Stimulated activated CD4-positive, alpha-beta T cell treated with anti-CD3 and anti-CD28 coated beads, Interleukin-15, amount 100 ng/mL, for 24 hours (primary cell): ENCODE results near the gene LYRM4.
"Not testable (repeated sequence)": the region's sequence is repeated elsewhere in the genome, so short reads cannot be mapped to it uniquely, and the experiment has no call there.

Experiments
- DNase-seq: peaks from one replicate; pipeline ENCODE4 v3.0.0-alpha.2; 2020

LYRM4 gene

DNA sequence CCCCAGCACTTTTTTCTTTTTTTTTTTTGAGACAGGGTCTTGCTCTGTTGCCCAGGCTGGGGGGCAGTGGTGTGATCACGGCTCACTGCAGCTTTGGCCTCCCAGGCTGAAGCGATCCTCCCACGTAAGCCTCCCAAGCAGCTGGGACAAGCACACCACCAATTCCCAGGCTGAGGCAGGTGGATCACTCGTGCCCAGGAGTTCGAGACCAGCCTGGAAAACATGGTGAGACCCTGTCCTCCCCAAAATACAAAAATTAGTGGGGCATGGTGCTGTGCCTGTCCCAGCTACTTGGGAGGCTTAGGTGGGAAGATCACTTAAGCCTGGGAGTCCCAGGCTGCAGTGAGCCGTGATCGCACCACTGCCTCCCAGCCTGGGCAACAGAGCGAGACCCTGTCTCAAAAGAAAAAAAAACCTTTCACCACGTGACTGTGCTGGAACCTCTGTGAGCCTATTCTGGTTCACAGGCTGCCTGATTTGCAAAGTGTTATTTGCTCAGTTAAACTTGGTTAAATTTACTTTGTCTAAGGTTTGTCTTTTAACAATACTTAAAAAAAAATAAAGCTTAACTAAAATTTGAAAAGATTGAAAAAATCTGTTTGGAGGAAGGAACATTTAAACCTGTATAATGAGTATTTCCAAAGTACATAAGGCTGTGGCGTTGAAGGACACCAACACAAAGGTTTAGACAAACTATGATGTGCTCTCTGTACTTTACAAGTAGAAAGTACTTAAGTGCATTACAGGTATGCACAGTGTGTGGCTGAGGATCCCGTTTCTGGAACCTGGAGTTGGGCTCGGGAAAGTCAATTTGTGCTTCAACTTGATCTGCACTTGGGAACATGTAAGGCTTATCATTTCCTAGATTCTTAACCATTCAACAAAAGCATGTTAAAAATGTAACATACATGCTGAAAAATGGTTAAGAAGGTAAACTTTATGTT is 120.7 kb downstream of the LYRM4 start:
- no peak for DNase-seq

DNA sequence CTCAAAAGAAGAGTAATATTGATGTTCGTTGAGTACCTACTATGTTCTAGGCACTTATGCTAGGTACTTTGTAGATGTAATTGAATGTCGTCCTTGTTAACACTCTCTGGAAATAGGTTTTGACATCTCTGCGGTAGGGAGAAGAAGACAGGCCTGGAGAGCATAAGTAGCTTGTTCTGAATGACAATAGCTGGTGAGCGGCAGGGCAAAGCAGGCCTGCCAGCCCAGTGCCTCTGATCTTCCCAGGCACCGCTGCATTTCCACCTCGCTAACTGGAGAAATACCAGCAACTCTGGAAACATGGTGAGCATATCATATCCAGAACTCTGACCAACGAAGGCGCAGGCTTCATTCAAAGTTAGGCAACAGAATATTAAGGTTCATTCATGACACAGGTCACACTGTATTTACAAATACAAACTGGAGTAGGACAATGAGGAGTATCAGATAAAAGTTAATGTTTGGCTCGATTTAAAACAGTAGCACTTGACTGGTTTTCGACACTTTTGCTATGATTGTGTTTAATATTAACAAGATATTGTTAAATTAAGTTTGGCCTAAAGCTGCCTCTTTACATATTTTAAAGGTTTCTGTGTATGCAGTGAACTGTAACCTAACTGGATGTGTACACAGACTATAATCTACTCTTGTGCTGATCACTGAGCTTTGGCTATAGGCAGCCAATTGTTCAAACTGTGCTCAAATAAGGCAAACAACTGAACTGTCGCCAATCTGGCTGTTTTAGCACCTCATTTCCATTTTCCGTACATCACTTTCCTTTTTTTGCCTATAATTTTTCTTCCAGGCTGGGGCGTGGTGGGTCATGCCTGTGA is 121.5 kb downstream of the LYRM4 start:
- DNase-seq = no peak

GRCh38 chr6:5136851-5137250 is 123.9 kb downstream of the LYRM4 start:
- no peak for DNase-seq

- DNase-seq = peak; percentile 52
Observed at GRCh38 chr6:5135788-5136376, 124.9 kb downstream of the LYRM4 start.

- no peak for DNase-seq
Observed at GRCh38 chr6:5133943-5134342, 126.8 kb downstream of the LYRM4 start.

DNA sequence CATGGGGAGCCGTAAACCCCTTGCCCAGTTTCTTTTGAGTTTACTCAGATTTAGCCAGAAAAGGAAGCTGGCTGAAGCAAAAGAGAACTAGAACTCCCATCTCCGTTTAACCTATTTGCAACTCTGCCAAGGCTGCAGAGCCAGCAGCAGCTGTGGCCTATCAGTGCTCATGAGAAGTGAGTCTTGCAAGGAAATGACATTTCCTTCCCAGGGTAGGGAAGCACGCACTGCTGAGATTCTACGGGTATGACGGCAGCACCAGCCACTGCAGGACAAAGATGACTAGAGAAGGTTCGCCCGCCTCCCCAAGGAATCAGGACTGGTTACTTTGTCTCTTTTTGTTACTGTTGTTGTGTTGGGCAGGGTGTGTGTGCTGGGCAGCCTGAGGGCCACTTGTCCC is 128.0 kb downstream of the LYRM4 start:
- no peak for DNase-seq

DNA sequence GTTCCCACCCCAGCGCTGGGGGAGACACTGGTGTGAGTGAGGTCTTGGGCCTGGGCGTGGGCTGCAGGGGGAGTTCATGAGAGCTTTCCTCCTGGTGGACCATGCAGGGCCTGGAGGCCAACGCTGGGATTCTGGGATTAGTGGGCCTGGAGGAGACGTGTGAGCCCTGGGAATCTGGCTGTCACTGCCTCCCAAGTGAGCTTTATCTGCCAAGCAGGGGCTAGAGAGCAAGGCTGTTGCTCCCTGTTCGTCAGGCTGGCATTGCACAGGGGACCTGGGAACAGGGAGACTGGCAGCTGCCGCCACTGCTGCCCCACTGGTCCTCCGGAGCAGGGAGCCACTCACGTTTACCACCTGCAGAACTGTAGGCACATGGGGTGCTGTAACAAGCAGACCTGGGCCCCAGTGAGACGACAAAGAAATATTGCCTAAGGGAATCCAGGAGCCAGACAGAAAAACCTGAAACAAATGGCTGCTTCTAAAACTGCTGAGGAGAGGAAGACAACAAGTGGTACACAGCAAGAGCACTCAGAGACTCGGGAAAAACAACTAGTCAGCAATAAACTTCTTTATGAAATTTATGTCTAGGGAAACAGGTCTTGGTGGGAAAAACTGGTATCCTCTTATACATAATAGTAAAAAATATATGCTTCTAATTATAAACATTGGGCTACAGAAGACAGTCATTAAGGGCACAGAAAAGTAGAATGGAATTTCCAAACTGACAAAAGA is 130.4 kb downstream of the LYRM4 start:
- no peak for DNase-seq

GRCh38 chr6:5128351-5128750 is 132.4 kb downstream of the LYRM4 start:
- DNase-seq = no peak

- no peak for DNase-seq
Observed at GRCh38 chr6:5127106-5127687, 133.6 kb downstream of the LYRM4 start.

DNA sequence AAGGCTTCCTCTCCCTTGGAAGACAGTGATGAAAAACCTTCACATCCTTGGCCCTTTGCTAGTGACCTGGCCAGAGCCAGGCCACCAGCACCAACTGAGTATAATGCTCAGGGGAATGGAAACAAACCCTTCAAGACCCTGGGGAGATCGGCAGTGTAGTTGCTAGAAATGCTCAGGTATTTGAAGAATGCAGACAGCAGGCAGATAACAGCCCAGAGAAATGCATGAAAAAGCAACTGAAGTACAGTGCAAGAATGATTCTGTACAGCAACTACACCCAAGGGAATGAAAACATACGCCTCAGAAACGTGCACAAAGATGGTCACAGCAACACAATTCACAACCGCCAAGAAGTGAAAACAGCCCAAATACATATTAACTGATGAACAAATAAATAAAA is 134.5 kb downstream of the LYRM4 start:
- no peak for DNase-seq

GRCh38 chr6:5125152-5126006 is 135.4 kb downstream of the LYRM4 start:
- DNase-seq = no peak

DNA sequence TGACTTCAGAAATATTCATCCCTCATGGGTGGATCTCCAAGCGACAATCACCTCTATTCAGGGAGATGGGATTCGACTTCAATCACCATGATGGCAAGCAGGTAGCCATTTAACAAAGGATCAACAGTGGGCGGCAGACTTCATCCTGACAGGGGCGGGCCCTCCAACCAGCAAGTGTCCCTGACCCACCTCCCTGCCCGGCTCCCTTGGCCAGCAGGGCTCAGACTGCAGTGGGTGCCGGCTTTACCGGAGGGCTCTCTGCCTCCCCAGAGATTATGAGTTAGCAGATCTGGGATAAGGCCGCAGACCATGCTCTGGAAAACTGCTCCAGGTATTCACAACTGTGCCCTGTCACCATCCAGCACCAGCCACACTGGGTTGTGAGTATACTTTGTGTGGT is 136.2 kb downstream of the LYRM4 start:
- no peak for DNase-seq

DNA sequence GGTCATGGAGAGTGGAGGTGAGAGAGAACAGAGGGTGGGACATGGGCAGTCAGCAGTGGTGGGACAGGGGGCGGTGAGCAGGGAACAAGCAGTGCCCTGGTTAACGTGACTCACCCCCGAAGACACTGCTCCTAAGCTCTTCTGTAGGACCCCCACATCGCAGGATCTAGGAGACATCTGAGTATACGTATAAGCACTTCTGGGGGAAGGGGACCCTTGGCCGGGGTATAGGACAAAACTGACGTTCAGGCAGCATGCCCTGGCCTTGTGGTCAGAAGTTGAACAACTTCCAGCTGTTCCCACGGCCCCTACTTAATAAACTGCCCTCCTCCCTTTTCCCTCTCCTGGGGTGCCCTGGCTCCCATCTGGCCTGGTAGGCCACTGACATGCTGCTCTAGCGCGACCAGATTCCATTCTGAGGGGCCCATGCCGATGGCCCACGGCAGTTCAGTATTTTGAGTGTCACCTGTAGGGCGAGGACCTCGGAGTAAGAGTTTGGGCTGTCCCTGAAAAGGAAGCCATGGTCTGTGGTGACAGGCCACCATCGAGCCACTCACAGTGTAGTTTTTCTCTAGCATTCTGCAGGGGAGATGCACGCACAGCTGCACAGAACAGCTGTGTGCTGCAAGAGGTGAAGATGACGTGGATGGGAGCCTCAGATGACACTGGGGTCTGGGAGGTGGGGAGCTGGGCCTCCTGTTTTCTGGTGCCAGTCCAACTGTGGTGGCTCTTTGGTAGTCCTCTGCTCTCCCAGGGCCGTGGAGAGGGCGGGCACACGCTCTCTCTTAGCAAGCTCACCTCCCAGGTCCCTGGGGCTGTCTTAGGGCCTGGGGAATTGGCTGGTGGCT is 137.2 kb downstream of the LYRM4 start:
- DNase-seq = no peak

GRCh38 chr6:5122504-5123112 is 138.1 kb downstream of the LYRM4 start:
- DNase-seq = no peak

DNA sequence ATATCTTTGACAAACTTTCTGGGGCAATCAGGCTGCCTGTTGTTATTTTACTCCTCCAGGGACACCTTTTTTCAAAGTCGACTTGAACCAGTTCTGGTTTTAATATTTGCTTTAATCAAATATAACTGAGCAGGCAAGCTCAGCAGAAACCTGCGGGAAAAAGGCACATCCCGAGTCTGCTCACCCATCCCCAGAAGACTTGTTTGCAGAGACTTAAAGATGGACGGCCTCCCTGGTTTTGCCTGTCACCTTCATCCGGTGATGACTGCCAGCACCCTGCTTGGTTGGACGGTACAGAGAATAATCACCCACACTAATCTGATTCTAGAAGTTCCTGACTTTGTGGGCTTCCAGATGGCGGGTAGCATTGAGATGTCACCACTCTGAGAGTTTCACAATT is 138.8 kb downstream of the LYRM4 start:
- DNase-seq = no peak

DNA sequence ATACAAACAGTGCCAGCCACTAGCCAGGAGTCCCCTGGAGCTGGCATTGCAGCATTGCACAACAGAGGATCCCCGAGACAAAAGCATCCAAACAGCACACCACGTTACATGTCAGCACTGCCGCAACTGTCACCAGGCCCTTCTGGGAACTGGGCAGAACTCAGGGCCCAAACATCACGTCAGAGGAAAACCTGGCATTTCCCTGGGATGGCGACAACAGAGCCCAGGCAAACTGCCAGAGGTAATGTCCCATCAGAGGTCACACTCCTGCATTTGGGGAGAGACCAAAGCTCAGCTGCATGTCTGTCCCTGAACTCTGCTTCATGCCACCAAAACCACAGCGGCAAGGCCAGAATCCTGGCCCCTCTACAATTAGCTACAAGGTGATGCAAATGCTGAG is 139.3 kb downstream of the LYRM4 start:
- DNase-seq = no peak

DNA sequence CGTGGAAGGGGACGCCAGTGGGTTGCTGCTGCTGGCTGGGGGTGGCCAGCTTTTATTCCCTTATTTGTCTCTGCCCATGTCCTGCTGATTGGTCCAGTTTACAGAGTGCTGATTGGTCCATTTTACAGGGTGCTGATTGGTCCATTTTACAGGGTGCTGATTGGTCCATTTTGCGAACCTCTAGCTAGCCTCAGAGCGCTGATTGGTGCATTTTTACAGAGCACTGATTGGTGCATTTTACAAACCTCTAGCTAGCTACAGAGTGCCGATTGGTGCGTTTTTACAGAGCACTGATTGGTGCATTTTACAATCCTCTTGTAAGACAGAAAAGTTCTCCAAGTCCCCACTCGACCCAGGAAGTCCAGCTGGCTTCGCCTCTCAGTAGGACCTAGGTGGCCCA is 140.2 kb downstream of the LYRM4 start:
- not testable (repeated sequence) for DNase-seq

- no peak for DNase-seq
Observed at GRCh38 chr6:5120011-5120410, 140.7 kb downstream of the LYRM4 start.

GRCh38 chr6:5119090-5119951 is 141.4 kb downstream of the LYRM4 start:
- no peak for DNase-seq
